Urinary bladder (tissue), 4 donors: Measurements from ENCODE around the gene PHC2. TPM values are rescaled to one million over a fixed set of nuclear protein-coding genes. Genes with fewer than 3 reads are reported as not detected.

ENCODE experiments used
- DNase-seq: peaks from one replicate; pipeline ENCODE4 v3.0.0-alpha.2; 2015; ENCODE audit errors: extremely low spot score
- H3K27ac ChIP-seq: one replicate; pipeline ENCODE4 v1.5.1; 2013; ENCODE audit warnings: low read depth, mild to moderate bottlenecking, moderate library complexity
- H3K36me3 ChIP-seq: one replicate; pipeline ENCODE4 v1.6.1; 2013; ENCODE audit warnings: mild to moderate bottlenecking, moderate library complexity; ENCODE audit not compliant: insufficient read depth
- H3K4me1 ChIP-seq: one replicate; pipeline ENCODE4 v1.6.1; 2013; ENCODE audit warnings: mild to moderate bottlenecking, moderate library complexity; ENCODE audit not compliant: insufficient read depth
- H3K4me3 ChIP-seq: one replicate; pipeline ENCODE4 v1.5.1; 2013; ENCODE audit warnings: low read depth, low read length
- WGBS: extraction: QIAGEN DNeasy Blood & Tissue Kit; methylation state at CpG from one replicate; pipeline ENCODE4 v1.1.7; 2013; 5-methylcytosine and 5-hydroxymethylcytosine counted together
- polyA plus RNA-seq: library from polyadenylated mRNA; stranded (reverse); fragments of 200-250 nt; gene quantifications from one replicate; pipeline ENCODE4 v1.2.3, GENCODE V29; 2013
- total RNA-seq: library from RNA; depleted of rRNA; stranded (reverse); fragments of >200 nt; gene quantifications from one replicate; pipeline ENCODE4 v1.2.3, GENCODE V29; 2014
- donor health status: healthy with polysubstance abuse.
- donor health status: healthy.

Gene PHC2
- total and polyA plus RNA-seq, 2 donors = 49.2 to 179 TPM

GRCh38 chr1:33462405-33463164 lies 31.7 kb upstream of the PHC2 start:
- 83% methylated on average over 8 of the region's 8 CpGs for WGBS
- Histone ChIP-seq H3K4me3 (no peak overlapping the region), H3K4me1 (no peaks in the 10 kb centered on the region), H3K36me3 (no peaks in the 10 kb centered on the region), H3K27ac (no peak overlapping the region)
- no peak for DNase-seq

DNA sequence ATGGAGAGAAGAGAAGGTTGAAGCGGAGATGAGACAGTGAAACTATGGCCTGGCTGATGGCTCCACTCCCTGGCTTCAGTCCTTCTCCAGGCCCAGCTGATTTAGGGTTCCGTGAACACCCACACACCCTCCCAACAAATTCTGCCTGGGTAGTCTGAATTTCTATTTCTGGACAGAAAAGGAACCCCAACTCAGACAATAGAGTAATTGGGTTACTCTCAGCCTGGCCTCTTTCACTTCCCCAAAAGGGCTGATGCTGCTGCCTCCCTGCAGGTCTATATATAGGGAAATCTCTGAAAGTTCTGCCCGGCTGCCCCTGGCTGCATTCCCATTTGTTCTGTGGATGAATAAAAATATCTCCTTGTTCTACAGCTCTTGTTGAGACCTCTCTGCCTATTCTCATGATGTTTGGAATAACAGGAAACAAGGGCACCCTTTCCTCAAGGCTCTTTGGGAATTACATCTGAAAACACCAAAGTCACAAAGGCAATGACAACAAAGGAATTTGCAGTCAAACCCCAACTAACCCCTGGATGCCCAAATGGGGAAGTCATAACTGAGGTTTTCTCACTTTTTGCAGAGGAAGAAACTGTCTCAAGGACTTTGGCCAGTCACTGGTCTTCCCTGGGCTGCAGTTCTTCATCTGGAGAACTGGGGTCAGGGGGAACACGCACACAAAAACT lies 30.2 kb upstream of the PHC2 start:
- no peaks in the 10 kb centered on the region for H3K4me1 ChIP-seq

GRCh38 chr1:33460144-33460543 lies 29.2 kb upstream of the PHC2 start:
- DNase-seq = no peak
- Histone ChIP-seq H3K27ac (no peak overlapping the region), H3K36me3 (no peaks in the 10 kb centered on the region), H3K4me3 (no peak overlapping the region), H3K4me1 (no peaks in the 10 kb centered on the region)
- 77% methylated on average over 3 of the region's 3 CpGs for WGBS

More for the DNA sequence above, 30.2 kb upstream of the PHC2 start:
- WGBS = 49% methylated on average over 4 of the region's 4 CpGs
- no peak overlapping the region for H3K27ac ChIP-seq
- DNase-seq = no peak
- no peaks in the 10 kb centered on the region for H3K36me3 ChIP-seq
- H3K4me3 ChIP-seq = no peak overlapping the region

DNA sequence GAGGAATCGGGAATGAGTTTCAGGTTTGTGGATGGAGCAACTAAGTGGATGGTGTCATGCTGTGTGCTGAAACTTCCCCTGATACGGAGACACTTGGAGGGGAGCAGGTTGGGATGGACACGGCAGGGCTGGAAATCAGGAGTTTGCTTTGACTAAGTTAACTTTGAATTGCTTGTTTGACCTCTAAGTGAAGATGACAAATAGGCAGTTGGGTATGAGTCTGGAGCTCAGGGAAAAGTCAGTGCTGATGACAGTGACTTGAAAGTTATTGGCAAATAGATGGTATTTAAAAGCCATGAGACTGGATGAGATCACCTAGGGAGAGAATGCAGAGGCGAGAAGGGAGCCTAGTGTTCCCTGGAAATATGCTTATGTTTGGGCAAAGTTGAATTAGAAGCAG lies 28.8 kb upstream of the PHC2 start:
- H3K4me3 ChIP-seq = no peak overlapping the region
- H3K4me1 ChIP-seq = no peaks in the 10 kb centered on the region
- H3K36me3 ChIP-seq = no peaks in the 10 kb centered on the region
- no peak overlapping the region for H3K27ac ChIP-seq
- no peak for DNase-seq
- WGBS = 76% methylated on average over 4 of the region's 4 CpGs

DNA sequence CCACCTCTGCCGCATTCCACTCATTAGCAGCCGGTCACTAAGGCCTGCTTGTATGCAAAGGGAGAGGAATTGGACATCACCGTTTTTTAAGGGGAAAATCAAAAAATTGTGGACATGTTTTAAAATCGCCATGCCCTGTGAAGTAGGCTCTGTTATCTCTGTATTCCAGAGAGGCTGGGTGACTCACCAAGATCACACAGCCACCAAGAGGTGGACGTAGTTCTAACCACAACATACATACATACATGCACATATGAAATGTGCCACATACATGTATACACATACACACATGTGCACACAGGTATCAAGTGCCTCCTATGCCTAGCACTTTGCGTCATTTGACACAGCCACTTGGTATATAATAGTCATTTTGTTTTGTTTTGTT lies 25.6 kb upstream of the PHC2 start:
- H3K27ac ChIP-seq = no peak overlapping the region
- H3K4me1 ChIP-seq = no peaks in the 10 kb centered on the region
- H3K36me3 ChIP-seq = no peaks in the 10 kb centered on the region
- H3K4me3 ChIP-seq = no peak overlapping the region
- DNase-seq = no peak
- 72% methylated on average over 6 of the region's 6 CpGs for WGBS

GRCh38 chr1:33455539-33456501 lies 24.9 kb upstream of the PHC2 start:
- H3K36me3 ChIP-seq = no peaks in the 10 kb centered on the region
- H3K4me1 ChIP-seq = no peaks in the 10 kb centered on the region
- H3K4me3 ChIP-seq = no peak overlapping the region
- 41% methylated on average over 8 of the region's 8 CpGs for WGBS
- no peak for DNase-seq
- no peak overlapping the region for H3K27ac ChIP-seq

- no peak overlapping the region for H3K27ac ChIP-seq
- no peak for DNase-seq
- WGBS = 92% methylated on average over 8 of the region's 8 CpGs
- no peaks in the 10 kb centered on the region for H3K4me1 ChIP-seq
- no peaks in the 10 kb centered on the region for H3K36me3 ChIP-seq
- H3K4me3 ChIP-seq = no peak overlapping the region
Observed at GRCh38 chr1:33454646-33455282, 23.9 kb upstream of the PHC2 start.

- H3K36me3 ChIP-seq = no peaks in the 10 kb centered on the region
- no peak for DNase-seq
- H3K4me3 ChIP-seq = no peak overlapping the region
- 89% methylated on average over 3 of the region's 3 CpGs for WGBS
- H3K27ac ChIP-seq = no peak overlapping the region
- H3K4me1 ChIP-seq = no peaks in the 10 kb centered on the region
Observed at GRCh38 chr1:33446590-33446989, 15.7 kb upstream of the PHC2 start.

GRCh38 chr1:33445108-33445507 lies 14.2 kb upstream of the PHC2 start:
- no peaks in the 10 kb centered on the region for H3K4me1 ChIP-seq
- 81% methylated on average over 6 of the region's 6 CpGs for WGBS
- H3K36me3 ChIP-seq = no peaks in the 10 kb centered on the region
- no peak overlapping the region for H3K4me3 ChIP-seq
- DNase-seq = no peak
- H3K27ac ChIP-seq = no peak overlapping the region

DNA sequence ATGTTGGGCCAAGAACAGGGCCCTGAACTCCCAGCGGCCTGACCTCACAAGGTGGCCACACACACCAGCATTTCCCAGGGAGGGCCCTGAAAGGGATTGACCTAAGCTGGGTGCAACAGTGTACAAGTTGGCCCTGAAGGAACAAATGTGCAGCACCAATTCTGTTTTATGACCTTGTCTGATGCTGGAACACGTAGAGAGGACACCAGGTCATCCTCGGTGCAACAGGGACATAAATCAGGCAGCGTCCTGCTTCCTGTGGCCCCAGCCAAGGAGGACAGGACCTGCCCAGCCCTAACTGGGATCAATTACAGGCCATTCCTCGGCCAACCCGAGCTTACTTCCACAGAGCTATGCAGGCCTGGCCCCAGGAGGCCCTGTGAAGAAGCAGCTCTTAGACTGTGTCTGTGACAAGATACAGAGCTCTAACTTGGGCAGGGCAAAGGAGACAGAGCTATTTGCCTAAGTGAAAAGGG lies 12.8 kb upstream of the PHC2 start:
- Histone ChIP-seq H3K36me3 (no peaks in the 10 kb centered on the region), H3K4me3 (no peak overlapping the region), H3K4me1 (no peaks in the 10 kb centered on the region), H3K27ac (no peak overlapping the region)
- WGBS = 28% methylated on average over 6 of the region's 6 CpGs
- DNase-seq = no peak

- Histone ChIP-seq H3K4me3 (no peak overlapping the region), H3K36me3 (no peaks in the 10 kb centered on the region), H3K4me1 (no peaks in the 10 kb centered on the region), H3K27ac (no peak overlapping the region)
- DNase-seq = no peak
- WGBS = 41% methylated on average over 4 of the region's 4 CpGs
Observed at GRCh38 chr1:33443080-33443704, 12.3 kb upstream of the PHC2 start.

- no peaks in the 10 kb centered on the region for H3K4me1 ChIP-seq
- no peak for DNase-seq
- 72% methylated on average over 1 of the region's 1 CpG for WGBS
- no peaks in the 10 kb centered on the region for H3K36me3 ChIP-seq
- H3K4me3 ChIP-seq = no peak overlapping the region
- no peak overlapping the region for H3K27ac ChIP-seq
Observed at GRCh38 chr1:33442141-33442540, 11.2 kb upstream of the PHC2 start.
